Neuronal stem cell (in vitro differentiated cells): Measurements from ENCODE around the gene ARHGAP18.
A peak's percentile ranks its signal among the peaks of the same experiment; 100 is the strongest.

ENCODE experiments used
- DNase-seq: peaks from one replicate; pipeline ENCODE4 v3.0.0-alpha.2; 2013; ENCODE audit warnings: low spot score
- H2AFZ ChIP-seq: one replicate; pipeline ENCODE4 v1.6.1; 2013; ENCODE audit warnings: mild to moderate bottlenecking, low read length, inconsistent platforms
- H2AK5ac ChIP-seq: 2 replicates; pipeline ENCODE4 v1.6.1; 2013; ENCODE audit warnings: low read depth, mild to moderate bottlenecking, inconsistent platforms, low read length, moderate library complexity, mixed read lengths
- H2BK120ac ChIP-seq: 2 replicates; pipeline ENCODE4 v1.6.1; 2013; ENCODE audit warnings: low read depth, mild to moderate bottlenecking, inconsistent platforms, low read length, moderate library complexity, mixed read lengths
- H2BK12ac ChIP-seq: one replicate; pipeline ENCODE4 v1.6.1; 2013; ENCODE audit warnings: low read length, inconsistent platforms
- H2BK15ac ChIP-seq: 2 replicates; pipeline ENCODE4 v1.6.1; 2013; ENCODE audit warnings: mild to moderate bottlenecking, low read length, inconsistent platforms, mixed read lengths
- H2BK5ac ChIP-seq: one replicate; pipeline ENCODE4 v1.6.1; 2013; ENCODE audit warnings: inconsistent platforms, mild to moderate bottlenecking, low read length, moderate library complexity
- H3K14ac ChIP-seq: one replicate; pipeline ENCODE4 v1.6.1; 2013; ENCODE audit warnings: low read length, inconsistent platforms
- H3K18ac ChIP-seq: 2 replicates; pipeline ENCODE4 v1.6.1; 2013; ENCODE audit warnings: low read length, inconsistent platforms
- H3K23ac ChIP-seq: 2 replicates; pipeline ENCODE4 v1.6.1; 2013; ENCODE audit warnings: low read depth, mild to moderate bottlenecking, mixed read lengths, low read length, inconsistent platforms; ENCODE audit not compliant: poor library complexity
- H3K27ac ChIP-seq: replicated peaks from 3 replicates; pipeline ENCODE4 v1.5.1; 2013; ENCODE audit warnings: low read length, inconsistent platforms
- H3K27me3 ChIP-seq, 3 experiments: 2 replicates each; pipeline ENCODE4 v1.6.1; 2013; ENCODE audit warnings: low read length in 3 of 3, mild to moderate bottlenecking in 2 of 3, inconsistent platforms in 1 of 3, low read depth in 1 of 3, mixed read lengths in 1 of 3, moderate library complexity in 1 of 3; ENCODE audit not compliant: control insufficient read depth in 3 of 3, insufficient read depth in 3 of 3
- H3K36me3 ChIP-seq, 2 donors: replicated peaks in 1 of 2; 2 replicates each; pipeline ENCODE4 v1.6.1; 2013; ENCODE audit warnings: low read length in 2 of 2; ENCODE audit not compliant: control insufficient read depth in 2 of 2, insufficient read depth in 2 of 2
- H3K4ac ChIP-seq: 2 replicates; pipeline ENCODE4 v1.6.1; 2013; ENCODE audit warnings: inconsistent platforms, mild to moderate bottlenecking, low read length, moderate library complexity
- H3K4me1 ChIP-seq, 2 donors: 1 replicate in 1 of 2; 2 replicates in 1 of 2; pipeline ENCODE4 v1.6.1; 2013; ENCODE audit warnings: low read length in 2 of 2, low read depth in 1 of 2; ENCODE audit not compliant: control insufficient read depth in 2 of 2, insufficient read depth in 1 of 2
- H3K4me2 ChIP-seq: one replicate; pipeline ENCODE4 v1.6.1; 2013; ENCODE audit warnings: mild to moderate bottlenecking, low read length, inconsistent platforms; ENCODE audit not compliant: insufficient read depth, poor library complexity, severe bottlenecking
- H3K4me3 ChIP-seq, 2 donors: 2 replicates each; pipeline ENCODE4 v1.5.1; 2013; ENCODE audit warnings: low read length in 2 of 2, mild to moderate bottlenecking in 2 of 2, inconsistent platforms in 1 of 2, moderate library complexity in 1 of 2
- H3K79me1 ChIP-seq: one replicate; pipeline ENCODE4 v1.6.1; 2013; ENCODE audit warnings: low read depth, mild to moderate bottlenecking, inconsistent platforms, low read length, moderate library complexity
- H3K9ac ChIP-seq: one replicate; pipeline ENCODE4 v1.6.1; 2013; ENCODE audit warnings: mild to moderate bottlenecking, low read depth, low read length, inconsistent platforms; ENCODE audit not compliant: poor library complexity
- H3K9me3 ChIP-seq, 2 donors: replicated peaks in 1 of 2; 2 replicates each; pipeline versions ENCODE3 to v1.6.1; 2013; ENCODE audit warnings: low read length in 2 of 2, mild to moderate bottlenecking in 2 of 2, inconsistent platforms in 1 of 2, low read depth in 1 of 2, mixed read lengths in 1 of 2, moderate library complexity in 1 of 2; ENCODE audit not compliant: control insufficient read depth in 2 of 2, insufficient read depth in 1 of 2
- H4K8ac ChIP-seq: one replicate; pipeline ENCODE4 v1.6.1; 2013; ENCODE audit warnings: low read depth, mild to moderate bottlenecking, inconsistent platforms, low read length, moderate library complexity
- H4K91ac ChIP-seq: one replicate; pipeline ENCODE4 v1.6.1; 2013; ENCODE audit warnings: low read length, low read depth, mild to moderate bottlenecking, inconsistent platforms; ENCODE audit not compliant: poor library complexity
- WGBS, 2 donors: extraction: QIAGEN DNeasy Blood & Tissue Kit; methylation state at CpG; one replicate each; pipeline ENCODE4 v1.1.7; 2013; ENCODE audit warnings: missing lambda C conversion rate in 2 of 2, mixed read lengths in 1 of 2; ENCODE audit not compliant: insufficient read length in 2 of 2, insufficient replicate concordance in 1 of 2; ENCODE audit errors: extremely low coverage in 2 of 2; 5-methylcytosine and 5-hydroxymethylcytosine counted together

ARHGAP18 gene

GRCh38 chr6:129732034-129732433 lies 22.1 kb upstream of the ARHGAP18 start:
- no CpG with 5 or more reads among the region's 2 CpGs for WGBS, 2 donors
- H3K4me3 ChIP-seq: no peak overlapping the region

DNA sequence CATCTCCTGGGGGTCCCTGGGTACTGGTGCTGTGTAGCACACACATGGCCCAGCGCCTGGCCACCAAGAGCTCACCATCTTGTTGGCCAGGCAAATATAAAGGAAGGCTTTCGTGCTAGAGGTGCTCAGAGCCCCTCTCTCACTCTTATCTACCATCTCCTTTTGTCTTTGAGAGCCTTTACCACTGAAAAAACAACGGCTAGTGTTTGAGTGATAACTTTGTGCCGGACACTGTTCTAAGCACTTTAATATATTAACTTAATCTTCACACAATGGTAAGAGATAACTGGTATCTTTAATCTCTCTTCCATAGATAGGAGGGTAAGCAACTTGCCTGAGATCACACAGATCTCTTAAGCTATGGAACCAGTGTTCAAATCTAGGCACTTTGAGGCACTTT lies 21.5 kb upstream of the ARHGAP18 start:
- Histone ChIP-seq H3K4ac (no peak overlapping the region), H2BK5ac (no peak overlapping the region), H3K79me1 (no peaks in the 10 kb centered on the region), H2AFZ (peak overlapping the region; percentile 75), H3K4me1 (no peaks in the 10 kb centered on the region), H2BK120ac (no peak overlapping the region), H3K14ac (no peak overlapping the region), H3K27ac (no peak overlapping the region), H2AK5ac (no peak overlapping the region), H3K23ac (no peak overlapping the region), H3K18ac (no peak overlapping the region), H4K8ac (no peak overlapping the region), H3K9ac (no peak overlapping the region), H3K27me3 (no peaks in the 10 kb centered on the region), H3K4me2 (no peak overlapping the region), H2BK15ac (no peak overlapping the region), H4K91ac (no peak overlapping the region), H3K36me3 (no peaks in the 10 kb centered on the region), H2BK12ac (no peak overlapping the region), H3K9me3 (no peaks in the 10 kb centered on the region), H3K4me3 (no peak overlapping the region)
- no CpG with 5 or more reads among the region's 4 CpGs for WGBS, 2 donors
- DNase-seq: no peak

More at GRCh38 chr6:129732034-129732433, 22.1 kb upstream of the ARHGAP18 start:
- H3K9me3 ChIP-seq: no peaks in the 10 kb centered on the region
- H3K18ac ChIP-seq: no peak overlapping the region
- no peak overlapping the region for H3K4ac ChIP-seq
- H3K23ac ChIP-seq: no peak overlapping the region
- H2BK120ac ChIP-seq: no peak overlapping the region
- H3K9ac ChIP-seq: no peak overlapping the region
- H2BK5ac ChIP-seq: no peak overlapping the region
- H2AFZ ChIP-seq: peak overlapping the region; percentile 75
- H4K8ac ChIP-seq: no peak overlapping the region
- no peaks in the 10 kb centered on the region for H3K36me3 ChIP-seq
- H2BK12ac ChIP-seq: no peak overlapping the region
- no peak overlapping the region for H3K14ac ChIP-seq
- no peak overlapping the region for H3K4me2 ChIP-seq
- no peaks in the 10 kb centered on the region for H3K4me1 ChIP-seq
- no peaks in the 10 kb centered on the region for H3K79me1 ChIP-seq
- no peak overlapping the region for H2BK15ac ChIP-seq
- no peak overlapping the region for H2AK5ac ChIP-seq
- no peak overlapping the region for H3K27ac ChIP-seq
- no peak for DNase-seq
- H4K91ac ChIP-seq: no peak overlapping the region
- no peaks in the 10 kb centered on the region for H3K27me3 ChIP-seq

- Histone ChIP-seq H2AFZ (peak overlapping the region; percentile 75), H2BK120ac (no peak overlapping the region), H3K36me3 (no peaks in the 10 kb centered on the region), H2AK5ac (no peak overlapping the region), H3K9ac (no peak overlapping the region), H3K27me3 (no peaks in the 10 kb centered on the region), H3K79me1 (no peaks in the 10 kb centered on the region), H3K9me3 (no peaks in the 10 kb centered on the region), H3K18ac (no peak overlapping the region), H2BK5ac (no peak overlapping the region), H3K4me3 (no peak overlapping the region), H3K27ac (no peak overlapping the region), H3K4me2 (no peak overlapping the region), H3K4me1 (no peaks in the 10 kb centered on the region), H3K23ac (no peak overlapping the region), H3K4ac (no peak overlapping the region), H2BK12ac (no peak overlapping the region), H3K14ac (no peak overlapping the region), H2BK15ac (no peak overlapping the region), H4K91ac (no peak overlapping the region), H4K8ac (no peak overlapping the region)
- no peak for DNase-seq
- no CpG with 5 or more reads among the region's 8 CpGs for WGBS, 2 donors
Measured at GRCh38 chr6:129730477-129731165, 20.6 kb upstream of the ARHGAP18 start.

DNA sequence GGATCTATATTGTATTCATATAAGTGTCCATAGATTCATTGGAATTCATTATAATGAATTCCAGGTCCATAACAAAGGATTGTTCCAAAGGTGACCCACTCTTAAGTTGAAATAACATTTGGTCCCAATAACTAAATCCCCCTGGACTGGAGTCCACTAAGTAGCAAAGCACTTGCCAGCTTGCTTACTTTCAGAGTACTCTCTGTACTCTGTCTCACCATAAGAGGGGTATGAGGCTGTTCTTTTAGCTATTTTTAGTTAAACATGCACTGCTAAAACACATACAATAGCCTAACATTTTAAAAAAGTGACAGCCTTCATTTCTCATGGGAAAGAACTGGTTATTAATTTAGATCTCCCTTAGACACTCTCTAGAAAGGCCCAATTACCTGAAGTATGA lies 16.7 kb upstream of the ARHGAP18 start:
- no peak overlapping the region for H3K14ac ChIP-seq
- no peak overlapping the region for H3K4me3 ChIP-seq
- no peak overlapping the region for H3K23ac ChIP-seq
- no peak overlapping the region for H3K4me2 ChIP-seq
- no peak overlapping the region for H2BK15ac ChIP-seq
- no peaks in the 10 kb centered on the region for H3K27me3 ChIP-seq
- H2BK12ac ChIP-seq: no peak overlapping the region
- no peak overlapping the region for H2BK120ac ChIP-seq
- H3K9me3 ChIP-seq: no peaks in the 10 kb centered on the region
- no peaks in the 10 kb centered on the region for H3K79me1 ChIP-seq
- no peak overlapping the region for H3K18ac ChIP-seq
- no peaks in the 10 kb centered on the region for H3K4me1 ChIP-seq
- H3K36me3 ChIP-seq: no peaks in the 10 kb centered on the region
- H4K91ac ChIP-seq: no peak overlapping the region
- H2AK5ac ChIP-seq: no peak overlapping the region
- no peak overlapping the region for H3K27ac ChIP-seq
- H2BK5ac ChIP-seq: no peak overlapping the region
- no peak overlapping the region for H3K4ac ChIP-seq
- H4K8ac ChIP-seq: no peak overlapping the region
- no peak for DNase-seq
- no peak overlapping the region for H3K9ac ChIP-seq
- H2AFZ ChIP-seq: no peak overlapping the region
